ENCODE data around the gene ITGB3. TPM values are rescaled to one million over a fixed set of nuclear protein-coding genes. Genes with fewer than 3 reads are reported as not detected.

ITGB3 gene
- total RNA-seq, 5 donors from 2014 or later (not counting 1 experiment from before 2014, with no cell fraction given) = 0.22 to 3.8 (median 0.26) TPM

DNA sequence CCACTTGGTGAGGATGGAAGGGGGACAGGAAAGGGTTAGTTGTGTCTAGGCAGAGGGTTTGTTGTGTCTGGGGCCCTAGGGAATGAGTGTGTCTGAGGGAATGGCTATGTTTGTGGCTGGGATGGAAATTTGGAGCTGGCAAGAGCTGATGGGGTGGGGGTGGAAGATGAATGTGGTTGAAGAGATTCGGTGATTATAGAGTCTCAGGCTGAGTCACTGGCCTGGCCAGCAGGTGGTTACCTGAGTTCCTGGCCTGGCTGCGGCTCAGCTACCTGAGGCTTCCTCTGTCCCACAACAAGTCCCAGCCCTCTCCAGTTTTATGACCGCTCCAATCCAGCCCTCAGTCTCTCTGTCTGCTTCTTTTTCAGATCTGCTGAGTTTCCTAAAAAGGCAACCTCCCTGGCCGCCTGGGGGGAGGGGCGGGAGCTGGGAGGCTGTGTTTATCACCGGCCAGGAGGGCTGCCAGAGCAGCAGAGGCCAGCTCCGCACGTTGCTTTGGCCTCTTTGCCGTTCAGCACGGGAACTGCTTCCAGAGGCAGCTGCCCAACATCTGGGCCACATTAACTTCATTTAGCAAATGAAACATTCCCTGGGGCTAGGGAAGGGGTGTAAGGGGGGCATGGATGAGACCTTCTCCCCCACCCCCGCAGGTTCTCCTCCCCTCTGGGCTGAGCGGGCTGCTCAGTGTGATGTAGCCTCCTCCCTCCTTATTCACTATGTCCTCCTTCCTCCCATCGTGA, 21.8 kb downstream of the ITGB3 start:
- ChIA-PET POLR2A (no interaction called here), CTCF (no interaction called here)
- Mint-ChIP-seq H3K27ac (no peak overlapping the region), H3K4me1 (peaks cover 0 to 4% (median 1%) of the 10 kb centered on the region in 3 donors), H3K27me3 (peaks cover 9 to 12% of the 10 kb centered on the region in 2 donors), H3K9me3 (no peaks in the 10 kb centered on the region), H3K36me3 (no peaks in the 10 kb centered on the region), H3K4me3 (no peak overlapping the region)
- H3K9me3 ChIP-seq = no peaks in the 10 kb centered on the region
- no peak overlapping the region for H3K4me3 ChIP-seq (ENCODE audit: control insufficient read depth in 1 of 2, extremely low read depth in 1 of 2, low read length in 1 of 2)
- DNase-seq = no peak
- H3K4me1 ChIP-seq (ENCODE audit: control insufficient read depth in 1 of 2, extremely low read depth in 1 of 2, insufficient read depth in 2 of 2, low read length in 2 of 2) = no peaks in the 10 kb centered on the region
- peaks cover 0 to 17% of the 10 kb centered on the region in 2 experiments for H3K27me3 ChIP-seq (replicated peaks in 1 of 2; ENCODE audit: control insufficient read depth in 2 of 2, extremely low read depth in 1 of 2, insufficient read depth in 2 of 2, low read length in 1 of 2)
- ATAC-seq (replicated peaks in 1 of 4) = no peak
- WGBS (ENCODE audit: insufficient coverage) = 82% methylated on average over 4 of the region's 13 CpGs
- H3K27ac ChIP-seq (ENCODE audit: low read length) = no peak overlapping the region
- H3K36me3 ChIP-seq (ENCODE audit: control insufficient read depth in 2 of 2, extremely low read depth in 1 of 2, insufficient read depth in 1 of 2, low read length in 1 of 2) = no peaks in the 10 kb centered on the region

DNA sequence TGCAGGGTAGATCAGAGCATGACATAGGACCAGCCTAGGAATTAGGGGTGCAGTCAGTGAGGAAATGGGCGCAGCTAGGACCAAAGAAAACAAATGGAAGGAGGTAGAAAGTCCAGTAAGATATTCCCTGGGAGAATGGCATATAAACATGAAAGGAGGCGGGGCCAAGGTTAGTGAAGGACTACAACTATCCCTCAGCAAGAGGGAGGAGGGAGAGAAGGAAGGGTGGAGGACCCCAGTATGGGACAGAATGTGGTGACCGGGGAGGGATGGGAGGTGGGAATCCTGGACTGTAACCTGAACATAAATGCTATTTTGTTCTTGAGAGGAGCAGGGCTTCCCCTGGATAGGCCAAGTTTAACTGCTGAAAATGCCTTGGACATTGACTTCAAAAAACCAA, 22.8 kb downstream of the ITGB3 start:
- ATAC-seq (replicated peaks in 1 of 4) = no peak
- ChIA-PET CTCF (no interaction called here), POLR2A (no interaction called here)
- Mint-ChIP-seq H3K36me3 (no peaks in the 10 kb centered on the region), H3K9me3 (no peaks in the 10 kb centered on the region), H3K4me1 (peaks cover 0 to 4% (median 1%) of the 10 kb centered on the region in 3 donors), H3K27ac (no peak overlapping the region), H3K4me3 (no peak overlapping the region), H3K27me3 (peaks cover 9 to 12% of the 10 kb centered on the region in 2 donors)
- Histone ChIP-seq H3K4me1 (ENCODE audit: control insufficient read depth in 1 of 2, extremely low read depth in 1 of 2, insufficient read depth in 2 of 2, low read length in 2 of 2) (no peaks in the 10 kb centered on the region), H3K9me3 (no peaks in the 10 kb centered on the region), H3K27me3 (replicated peaks in 1 of 2; ENCODE audit: control insufficient read depth in 2 of 2, extremely low read depth in 1 of 2, insufficient read depth in 2 of 2, low read length in 1 of 2) (peaks cover 0 to 17% of the 10 kb centered on the region in 2 experiments), H3K4me3 (ENCODE audit: control insufficient read depth in 1 of 2, extremely low read depth in 1 of 2, low read length in 1 of 2) (no peak overlapping the region), H3K36me3 (ENCODE audit: control insufficient read depth in 2 of 2, extremely low read depth in 1 of 2, insufficient read depth in 1 of 2, low read length in 1 of 2) (no peaks in the 10 kb centered on the region), H3K27ac (ENCODE audit: low read length) (no peak overlapping the region)
- DNase-seq = no peak
- 84% methylated on average over 2 of the region's 3 CpGs for WGBS (ENCODE audit: insufficient coverage)

DNA sequence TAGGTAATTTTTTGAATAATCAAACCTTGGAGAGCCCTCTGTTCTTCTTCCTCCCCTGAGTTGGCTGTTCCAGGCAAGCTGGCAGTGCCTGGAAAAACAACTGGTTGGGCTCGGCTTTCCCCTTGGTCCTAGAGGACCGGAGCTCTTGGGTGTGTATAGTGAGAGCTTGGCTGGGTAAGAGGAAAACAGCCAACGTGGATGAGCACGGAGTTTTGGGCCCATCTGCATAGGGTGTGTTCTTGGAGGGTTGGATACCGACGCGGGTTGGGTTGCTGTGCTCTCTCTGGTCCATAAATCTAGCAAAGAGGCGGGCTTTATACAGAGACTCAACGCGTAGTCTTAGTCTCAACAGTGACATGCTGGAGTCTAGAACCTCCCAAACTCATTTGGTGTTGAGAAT, 23.2 kb downstream of the ITGB3 start:
- Histone ChIP-seq H3K36me3 (ENCODE audit: control insufficient read depth in 2 of 2, extremely low read depth in 1 of 2, insufficient read depth in 1 of 2, low read length in 1 of 2) (no peaks in the 10 kb centered on the region), H3K27ac (ENCODE audit: low read length) (no peak overlapping the region), H3K4me3 (ENCODE audit: control insufficient read depth in 1 of 2, extremely low read depth in 1 of 2, low read length in 1 of 2) (no peak overlapping the region), H3K9me3 (no peaks in the 10 kb centered on the region), H3K27me3 (replicated peaks in 1 of 2; ENCODE audit: control insufficient read depth in 2 of 2, extremely low read depth in 1 of 2, insufficient read depth in 2 of 2, low read length in 1 of 2) (peaks cover 0 to 17% of the 10 kb centered on the region in 2 experiments), H3K4me1 (ENCODE audit: control insufficient read depth in 1 of 2, extremely low read depth in 1 of 2, insufficient read depth in 2 of 2, low read length in 2 of 2) (no peaks in the 10 kb centered on the region)
- H3K4me1 Mint-ChIP-seq = peaks cover 0 to 4% (median 1%) of the 10 kb centered on the region in 3 donors
- no peak for ATAC-seq (replicated peaks in 1 of 4)
- no peak overlapping the region for H3K4me3 Mint-ChIP-seq
- DNase-seq = no peak
- ChIA-PET POLR2A (interaction anchor here in 1 of 2 donors (0.5 kb wide), 1 partner anchor 78 kb away, joined by 3 read pairs; no protein-coding TSS in a partner anchor), CTCF (interaction anchor here in 1 of 2 donors (0.6 kb wide), 1 partner anchor 128 kb away, joined by 5 read pairs; no protein-coding TSS in a partner anchor)
- no peak overlapping the region for H3K27ac Mint-ChIP-seq
- no peaks in the 10 kb centered on the region for H3K36me3 Mint-ChIP-seq
- H3K27me3 Mint-ChIP-seq = peaks cover 9 to 12% of the 10 kb centered on the region in 2 donors
- no peaks in the 10 kb centered on the region for H3K9me3 Mint-ChIP-seq
- WGBS (ENCODE audit: insufficient coverage) = 76% methylated on average over 6 of the region's 10 CpGs

DNA sequence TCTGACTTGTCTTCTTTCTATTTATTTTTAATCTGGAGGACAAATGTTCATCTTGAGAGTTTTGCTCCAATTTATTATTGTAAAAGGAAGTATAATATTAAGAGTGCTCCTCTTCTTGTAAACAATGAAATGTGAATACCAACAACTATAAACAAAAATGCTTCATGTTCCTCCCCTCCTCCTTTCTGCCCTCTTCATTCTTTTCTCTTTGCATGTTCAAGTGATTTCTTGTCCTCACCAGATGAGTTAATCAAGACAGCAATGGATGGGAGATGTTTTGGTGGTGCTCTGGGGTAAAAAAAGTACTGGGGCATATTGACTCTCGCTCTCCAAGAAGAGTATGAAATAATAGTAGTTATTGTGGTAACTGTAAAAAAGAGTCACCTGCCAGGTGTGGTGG, 24.3 kb downstream of the ITGB3 start:
- H3K27me3 ChIP-seq (replicated peaks in 1 of 2; ENCODE audit: control insufficient read depth in 2 of 2, extremely low read depth in 1 of 2, insufficient read depth in 2 of 2, low read length in 1 of 2) = peaks cover 0 to 17% of the 10 kb centered on the region in 2 experiments
- Mint-ChIP-seq H3K36me3 (no peaks in the 10 kb centered on the region), H3K4me1 (peaks cover 0 to 4% (median 1%) of the 10 kb centered on the region in 3 donors), H3K27ac (no peak overlapping the region), H3K27me3 (peaks cover 9 to 12% of the 10 kb centered on the region in 2 donors), H3K4me3 (no peak overlapping the region), H3K9me3 (no peaks in the 10 kb centered on the region)
- no peak for ATAC-seq (replicated peaks in 1 of 4)
- POLR2A ChIA-PET = no interaction called here
- WGBS (ENCODE audit: insufficient coverage) = no CpG with 5 or more reads among the region's 1 CpG
- no peak for DNase-seq
- no peak overlapping the region for H3K27ac ChIP-seq (ENCODE audit: low read length)
- CTCF ChIA-PET = no interaction called here
- no peaks in the 10 kb centered on the region for H3K9me3 ChIP-seq
- no peak overlapping the region for H3K4me3 ChIP-seq (ENCODE audit: control insufficient read depth in 1 of 2, extremely low read depth in 1 of 2, low read length in 1 of 2)
- H3K36me3 ChIP-seq (ENCODE audit: control insufficient read depth in 2 of 2, extremely low read depth in 1 of 2, insufficient read depth in 1 of 2, low read length in 1 of 2) = no peaks in the 10 kb centered on the region
- H3K4me1 ChIP-seq (ENCODE audit: control insufficient read depth in 1 of 2, extremely low read depth in 1 of 2, insufficient read depth in 2 of 2, low read length in 2 of 2) = no peaks in the 10 kb centered on the region

DNA sequence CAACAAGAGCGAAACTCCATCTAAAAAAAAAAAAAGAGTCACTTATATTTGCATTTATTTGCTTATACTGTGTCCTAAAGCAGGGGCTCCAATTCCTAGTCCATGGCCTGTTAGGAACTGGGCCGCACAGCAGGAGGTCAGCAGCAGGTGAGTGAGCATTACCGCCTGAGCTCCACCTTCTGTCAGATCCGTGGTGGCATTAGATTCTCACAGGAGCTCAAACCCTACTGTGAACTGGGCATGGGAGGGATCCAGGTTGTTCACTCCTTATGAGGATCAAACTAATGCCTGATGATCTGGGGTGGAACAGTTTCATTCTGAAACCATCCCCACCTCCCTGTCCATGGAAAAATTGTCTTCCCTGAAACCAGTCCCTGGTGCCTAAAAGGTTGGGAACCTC, 24.9 kb downstream of the ITGB3 start:
- Mint-ChIP-seq H3K9me3 (no peaks in the 10 kb centered on the region), H3K27me3 (peaks cover 9 to 12% of the 10 kb centered on the region in 2 donors), H3K36me3 (no peaks in the 10 kb centered on the region), H3K27ac (no peak overlapping the region), H3K4me3 (no peak overlapping the region), H3K4me1 (peaks cover 0 to 4% (median 1%) of the 10 kb centered on the region in 3 donors)
- Histone ChIP-seq H3K27ac (ENCODE audit: low read length) (no peak overlapping the region), H3K4me3 (ENCODE audit: control insufficient read depth in 1 of 2, extremely low read depth in 1 of 2, low read length in 1 of 2) (no peak overlapping the region), H3K9me3 (no peaks in the 10 kb centered on the region), H3K4me1 (ENCODE audit: control insufficient read depth in 1 of 2, extremely low read depth in 1 of 2, insufficient read depth in 2 of 2, low read length in 2 of 2) (no peaks in the 10 kb centered on the region), H3K27me3 (replicated peaks in 1 of 2; ENCODE audit: control insufficient read depth in 2 of 2, extremely low read depth in 1 of 2, insufficient read depth in 2 of 2, low read length in 1 of 2) (peaks cover 0 to 21% of the 10 kb centered on the region in 2 experiments), H3K36me3 (ENCODE audit: control insufficient read depth in 2 of 2, extremely low read depth in 1 of 2, insufficient read depth in 1 of 2, low read length in 1 of 2) (no peaks in the 10 kb centered on the region)
- ChIA-PET POLR2A (no interaction called here), CTCF (no interaction called here)
- DNase-seq (no peak), ATAC-seq (replicated peaks in 1 of 4) (no peak)
- 100% methylated on average over 1 of the region's 4 CpGs for WGBS (ENCODE audit: insufficient coverage)

DNA sequence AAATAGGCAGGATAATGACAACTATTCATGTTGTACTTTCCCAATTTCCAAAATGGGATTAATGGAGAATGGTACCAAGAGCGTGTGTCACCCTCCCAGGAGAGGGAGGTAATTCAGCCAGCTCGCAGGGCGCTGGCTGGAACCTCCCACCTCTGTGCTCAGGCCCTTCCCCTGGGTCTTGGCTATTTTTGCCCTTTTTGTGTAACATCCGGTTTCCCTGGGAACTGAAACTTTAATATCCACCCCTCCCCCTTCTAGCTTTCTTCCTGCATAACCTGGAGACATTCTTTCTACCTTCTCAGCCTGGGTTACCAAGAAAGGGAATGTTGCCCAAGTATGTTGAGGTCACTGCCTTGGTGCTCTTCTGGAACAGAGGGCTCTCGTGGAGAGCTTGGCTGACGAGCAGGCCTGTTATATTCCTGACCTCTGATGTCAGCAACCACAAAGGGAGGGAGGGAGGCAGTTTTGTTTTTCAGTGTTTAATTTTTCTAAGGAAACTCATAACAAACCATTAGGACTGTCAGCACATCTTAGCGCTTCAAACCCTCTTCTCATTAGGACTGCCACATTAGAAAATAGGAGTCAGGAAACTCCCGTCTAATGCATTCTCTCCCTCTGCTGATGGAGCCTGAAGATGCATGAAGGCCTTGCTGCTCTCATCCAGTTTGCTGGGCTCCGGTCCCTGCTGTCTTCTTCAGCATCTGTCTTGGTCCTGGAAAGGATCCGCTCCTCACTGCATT, 25.6 kb downstream of the ITGB3 start:
- DNase-seq (no peak), ATAC-seq (replicated peaks in 1 of 4) (no peak)
- H3K9me3 Mint-ChIP-seq = no peaks in the 10 kb centered on the region
- H3K4me3 Mint-ChIP-seq = no peak overlapping the region
- Histone ChIP-seq H3K36me3 (ENCODE audit: control insufficient read depth in 2 of 2, extremely low read depth in 1 of 2, insufficient read depth in 1 of 2, low read length in 1 of 2) (no peaks in the 10 kb centered on the region), H3K4me3 (ENCODE audit: control insufficient read depth in 1 of 2, extremely low read depth in 1 of 2, low read length in 1 of 2) (no peak overlapping the region), H3K27ac (ENCODE audit: low read length) (no peak overlapping the region), H3K27me3 (replicated peaks in 1 of 2; ENCODE audit: control insufficient read depth in 2 of 2, extremely low read depth in 1 of 2, insufficient read depth in 2 of 2, low read length in 1 of 2) (peaks cover 0 to 20% of the 10 kb centered on the region in 2 experiments), H3K4me1 (ENCODE audit: control insufficient read depth in 1 of 2, extremely low read depth in 1 of 2, insufficient read depth in 2 of 2, low read length in 2 of 2) (no peaks in the 10 kb centered on the region), H3K9me3 (no peaks in the 10 kb centered on the region)
- H3K4me1 Mint-ChIP-seq = peaks cover 0 to 4% (median 1%) of the 10 kb centered on the region in 3 donors
- no peak overlapping the region for H3K27ac Mint-ChIP-seq
- no peaks in the 10 kb centered on the region for H3K36me3 Mint-ChIP-seq
- POLR2A ChIA-PET = no interaction called here
- CTCF ChIA-PET = no interaction called here
- 70% methylated on average over 4 of the region's 10 CpGs for WGBS (ENCODE audit: insufficient coverage)
- H3K27me3 Mint-ChIP-seq = peaks cover 9 to 14% of the 10 kb centered on the region in 2 donors
